Chondrocyte (in vitro differentiated cells): ENCODE measurements around the gene PDE6G. TPM values are rescaled to one million over a fixed set of nuclear protein-coding genes. Genes with fewer than 3 reads are reported as not detected.

Experiments used
- DNase-seq: peaks from one replicate; pipeline ENCODE4 v3.0.0; 2021; ENCODE audit warnings: mixed read lengths, low spot score
- H3K27ac Mint-ChIP-seq: one replicate; pipeline ENCODE4 v1.8.0; 2021; ENCODE audit warnings: mild to moderate bottlenecking, moderate library complexity, mixed read lengths; ENCODE audit not compliant: unreplicated experiment
- H3K27me3 Mint-ChIP-seq: 2 replicates; pipeline ENCODE4 v1.8.0; 2021; ENCODE audit warnings: low read depth, mixed read lengths
- H3K36me3 Mint-ChIP-seq: 2 replicates; pipeline ENCODE4 v1.8.0; 2021; ENCODE audit warnings: low read depth, mixed read lengths
- H3K4me1 Mint-ChIP-seq: 2 replicates; pipeline ENCODE4 v1.8.0; 2021; ENCODE audit warnings: low read depth, mild to moderate bottlenecking, mixed read lengths
- H3K4me3 Mint-ChIP-seq: one replicate; pipeline ENCODE4 v1.8.0; 2021; ENCODE audit warnings: mild to moderate bottlenecking, moderate library complexity, mixed read lengths; ENCODE audit not compliant: unreplicated experiment
- H3K9me3 Mint-ChIP-seq: 2 replicates; pipeline ENCODE4 v1.8.0; 2021; ENCODE audit warnings: low read depth, mixed read lengths
- CTCF ChIP-seq: fragments of 200-600 bp; sonication (generic); IDR thresholded peaks from 2 replicates; pipeline ENCODE4 v1.5.0; 2021; ENCODE audit warnings: antibody characterized with exemption, mild to moderate bottlenecking, moderate library complexity
- total RNA-seq: library from RNA; stranded (reverse); gene quantifications from 3 replicates; pipeline ENCODE4 v1.2.1, GENCODE V29; 2021

PDE6G gene
- total RNA-seq, 1 donor from 2014 or later = not detected

- peaks cover 25% of the 10 kb centered on the region for H3K36me3 Mint-ChIP-seq
- DNase-seq = no peak
These were observed 34.9 kb upstream of the PDE6G start for GRCh38 chr17:81691196-81691595.

GRCh38 chr17:81690549-81690948 is 34.2 kb upstream of the PDE6G start:
- Mint-ChIP-seq H3K36me3 (peaks cover 24% of the 10 kb centered on the region), H3K27ac (no peak overlapping the region), H3K27me3 (no peaks in the 10 kb centered on the region), H3K9me3 (no peaks in the 10 kb centered on the region), H3K4me1 (peaks cover 3% of the 10 kb centered on the region), H3K4me3 (no peak overlapping the region)
- DNase-seq = no peak
- TF ChIP-seq CTCF = no peak

More at GRCh38 chr17:81691196-81691595, 34.9 kb upstream of the PDE6G start:
- Mint-ChIP-seq H3K27ac (no peak overlapping the region), H3K4me1 (no peaks in the 10 kb centered on the region), H3K9me3 (no peaks in the 10 kb centered on the region), H3K27me3 (no peaks in the 10 kb centered on the region), H3K4me3 (no peak overlapping the region)
- no peak for TF ChIP-seq CTCF

GRCh38 chr17:81690066-81690465 is 33.7 kb upstream of the PDE6G start:
- no peak for DNase-seq
- Mint-ChIP-seq H3K36me3 (peaks cover 24% of the 10 kb centered on the region), H3K4me3 (no peak overlapping the region), H3K27me3 (no peaks in the 10 kb centered on the region), H3K27ac (no peak overlapping the region), H3K9me3 (no peaks in the 10 kb centered on the region), H3K4me1 (peaks cover 8% of the 10 kb centered on the region)
- no peak for TF ChIP-seq CTCF

GRCh38 chr17:81688616-81689015 is 32.3 kb upstream of the PDE6G start:
- H3K27ac Mint-ChIP-seq = no peak overlapping the region
- no peaks in the 10 kb centered on the region for H3K9me3 Mint-ChIP-seq
- H3K27me3 Mint-ChIP-seq = no peaks in the 10 kb centered on the region
- peaks cover 24% of the 10 kb centered on the region for H3K36me3 Mint-ChIP-seq
- TF ChIP-seq CTCF = no peak
- no peak overlapping the region for H3K4me3 Mint-ChIP-seq
- peaks cover 16% of the 10 kb centered on the region for H3K4me1 Mint-ChIP-seq
- DNase-seq = no peak

- DNase-seq = no peak
- Mint-ChIP-seq H3K4me1 (peaks cover 18% of the 10 kb centered on the region), H3K36me3 (peaks cover 24% of the 10 kb centered on the region), H3K9me3 (no peaks in the 10 kb centered on the region), H3K27me3 (no peaks in the 10 kb centered on the region), H3K4me3 (no peak overlapping the region), H3K27ac (no peak overlapping the region)
- TF ChIP-seq CTCF = no peak
These were observed 31.6 kb upstream of the PDE6G start for GRCh38 chr17:81687770-81688541.
